Fibroblast of lung (primary cell): ENCODE data around the gene CFAP58.

Experiments
- CTCF ChIP-seq, 2 donors: IDR thresholded peaks in 1 of 2; conservative IDR thresholded peaks in 1 of 2; 1 replicate in 1 of 2; 2 replicates in 1 of 2; pipeline ENCODE4 v1.5.1; 2011 to 2012; ENCODE audit warnings: low read length in 2 of 2, control low read depth in 1 of 2, inconsistent platforms in 1 of 2, low read depth in 1 of 2, mild to moderate bottlenecking in 1 of 2
- EZH2 ChIP-seq: IDR thresholded peaks from 2 replicates; pipeline ENCODE4 v1.5.1; 2012; ENCODE audit warnings: low read length, control low read depth, mild to moderate bottlenecking; ENCODE audit errors: missing control alignments

- TF ChIP-seq EZH2 = no peak
- no peak for TF ChIP-seq CTCF (conservative IDR thresholded peaks at IDR 0.05 in 1 of 2, IDR thresholded peaks at IDR 0.05 in 1 of 2; ENCODE audit: low read depth in 1 of 2, low read length in 2 of 2)
Measured at GRCh38 chr10:104318326-104318725, 35.3 kb upstream of the CFAP58 start.
